HepG2 (cell line): Measurements from ENCODE around the gene VDAC2. TPM values are rescaled to one million over a fixed set of nuclear protein-coding genes. Genes with fewer than 3 reads are reported as not detected.

Source experiments
- ATAC-seq: fragments of 200-7000 bp; cut with Tn5 transposase; 3 replicates; pipeline ENCODE4 v1.9.1; 2020; ENCODE audit warnings: mild to moderate bottlenecking, moderate library complexity
- BruUV-seq: library from RNA; stranded (reverse); fragments of 400-500 nt; replicated peaks from 2 replicates; lab custom pipeline; 2021; lab: Mats Ljungman, UMichigan
- CTCF ChIA-PET: fragments of 300-600 bp; formaldehyde crosslinking; extraction: SDS; loops from one replicate; lab custom pipeline; 2021; ENCODE audit warnings: low total read pairs, inconsistent platforms, low intra/inter-chr PET ratio; lab: Yijun Ruan, JAX
- POLR2A ChIA-PET: fragments of 350-600 bp; sonication (Branson Sonifier 250); formaldehyde crosslinking; loops from one replicate; lab custom pipeline; 2020; ENCODE audit warnings: antibody characterized with exemption, inconsistent platforms; lab: Yijun Ruan, JAX
- DNase-seq: peaks from one replicate; pipeline ENCODE4 v3.0.0-alpha.2; 2015; ENCODE audit warnings: low spot score
- FAIRE-seq: peaks from 3 replicates; lab custom pipeline; 2011; peaks lifted over from hg19 to GRCh38; lab: Jason Lieb, UNC
- H2AFZ ChIP-seq: one replicate; pipeline ENCODE4 v1.6.1; 2011; ENCODE audit warnings: low read length, inconsistent platforms
- H3K27ac ChIP-seq: fragments of 300-600 bp; 3 replicates; pipeline ENCODE4 v1.8.0; 2011; ENCODE audit warnings: mixed run types, mild to moderate bottlenecking, mixed read lengths, low read length, inconsistent platforms; ENCODE audit not compliant: insufficient read depth; ENCODE audit errors: extremely low read length
- H3K27me3 ChIP-seq, 2 experiments: fragments of 200-600 bp in 1 of 2; 2 replicates in 1 of 2; 3 replicates in 1 of 2; pipeline versions ENCODE4 v1.6.0 to v1.8.0; 2011; ENCODE audit warnings: low read length in 2 of 2, mild to moderate bottlenecking in 2 of 2, moderate library complexity in 2 of 2, inconsistent platforms in 1 of 2; ENCODE audit not compliant: insufficient read depth in 2 of 2, control insufficient read depth in 1 of 2
- H3K36me3 ChIP-seq, 2 experiments: fragments of 200-600 bp in 1 of 2; replicated peaks in 1 of 2; 2 replicates in 1 of 2; 3 replicates in 1 of 2; pipeline versions ENCODE4 v1.5.1 to v1.8.0; 2011; ENCODE audit warnings: low read length in 2 of 2, inconsistent platforms in 1 of 2; ENCODE audit not compliant: insufficient read depth in 2 of 2, control insufficient read depth in 1 of 2
- H3K4me1 ChIP-seq: 2 replicates; pipeline ENCODE4 v1.5.1; 2012; ENCODE audit warnings: low read length, inconsistent platforms; ENCODE audit not compliant: insufficient read depth
- H3K4me2 ChIP-seq: 2 replicates; pipeline ENCODE4 v1.6.0; 2011; ENCODE audit warnings: low read depth, low read length, inconsistent platforms
- H3K4me3 ChIP-seq, 3 experiments: fragments of 200-600 bp in 1 of 3; sonication (generic), shearing (Covaris generic) in 1 of 3; replicated peaks in 1 of 3; 2 replicates each; pipeline ENCODE4 v1.5.1; 2011 to 2016; ENCODE audit warnings: low read length in 3 of 3, inconsistent platforms in 2 of 3, low read depth in 2 of 3, mild to moderate bottlenecking in 2 of 3, control low read depth in 1 of 3, mixed read lengths in 1 of 3; ENCODE audit not compliant: insufficient read depth in 1 of 3
- H3K79me2 ChIP-seq: one replicate; pipeline ENCODE4 v1.6.1; 2011; ENCODE audit warnings: low read length, inconsistent platforms; ENCODE audit not compliant: insufficient read depth
- H3K9ac ChIP-seq: 2 replicates; pipeline ENCODE4 v1.6.0; 2011; ENCODE audit warnings: mild to moderate bottlenecking, low read depth, low read length, inconsistent platforms; ENCODE audit not compliant: insufficient read depth
- H3K9me3 ChIP-seq: 2 replicates; pipeline ENCODE4 v1.5.1; 2012; ENCODE audit warnings: mild to moderate bottlenecking, low read length
- H4K20me1 ChIP-seq: 2 replicates; pipeline ENCODE4 v1.6.0; 2011; ENCODE audit warnings: inconsistent platforms, mild to moderate bottlenecking, low read length, moderate library complexity; ENCODE audit not compliant: insufficient read depth
- BRCA1 ChIP-seq: sonication (generic); formaldehyde crosslinking; IDR thresholded peaks from 2 replicates; pipeline ENCODE4 v1.4.0; 2020; ENCODE audit warnings: missing genetic modification reagents
- IRF2 ChIP-seq: IDR thresholded peaks from 2 replicates; pipeline ENCODE4 v1.6.1; 2018; ENCODE audit warnings: missing genetic modification reagents, missing compliant biosample characterization
- TBP ChIP-seq: sonication (generic); formaldehyde crosslinking; IDR thresholded peaks from 2 replicates; pipeline ENCODE4 v1.5.0; 2020; ENCODE audit warnings: missing genetic modification reagents
- ZBTB2 ChIP-seq: sonication (generic); formaldehyde crosslinking; IDR thresholded peaks from 2 replicates; pipeline ENCODE4 v1.8.0; 2022; ENCODE audit warnings: low read depth, missing genetic modification reagents
- ZNF407 ChIP-seq: sonication (generic); formaldehyde crosslinking; IDR thresholded peaks from one replicate; pipeline ENCODE4 v1.5.1; 2020; ENCODE audit warnings: mild to moderate bottlenecking, missing genetic modification reagents; ENCODE audit errors: not compliant biosample characterization
- ZNF770 ChIP-seq: sonication (generic); formaldehyde crosslinking; IDR thresholded peaks from 2 replicates; pipeline ENCODE4 v1.5.0; 2020; ENCODE audit warnings: mild to moderate bottlenecking, missing genetic modification reagents
- ZNF800 ChIP-seq: sonication (generic); formaldehyde crosslinking; IDR thresholded peaks from 2 replicates; pipeline ENCODE4 v1.4.0; 2020; ENCODE audit warnings: missing genetic modification reagents
- ZNF883 ChIP-seq: sonication (generic); formaldehyde crosslinking; IDR thresholded peaks from 2 replicates; pipeline ENCODE4 v1.5.1; 2020; ENCODE audit warnings: mild to moderate bottlenecking, missing genetic modification reagents; ENCODE audit errors: not compliant biosample characterization
- WGBS: methylation state at CpG from one replicate; pipeline ENCODE4 v1.1.6; 2017; ENCODE audit warnings: low lambda C conversion rate; 5-methylcytosine and 5-hydroxymethylcytosine counted together
- in situ Hi-C: cut with HindIII; loops from 2 replicates; pipeline ENCODE4 v1.10.0; 2017; ENCODE audit warnings: low pct_unique_long_range_greater_than_20kb; ENCODE audit not compliant: extremely low pct_ligation_motif_present
- intact Hi-C: fragments of 100-400 bp; cut with micrococcal nuclease; formaldehyde crosslinking; loops from one replicate; pipeline ENCODE4 v1.10.0; 2022; ENCODE audit not compliant: unreplicated experiment
- polyA plus RNA-seq, 8 experiments: library from polyadenylated mRNA; depleted of rRNA in 3 of 8; stranded (reverse) in 7 of 8; unstranded in 1 of 8; fragments of >200 nt; fragmentation: Illumina TruSeq in 4 of 8; extraction: Trizol in 4 of 8; gene quantifications; 2 replicates each; pipeline versions ENCODE4 v1.2.1 to v1.2.3, GENCODE V29; 2011 to 2016; ENCODE audit warnings: low read depth in 4 of 8, missing spikeins in 1 of 8, mixed read lengths in 1 of 8; ENCODE audit not compliant: insufficient read depth in 1 of 8
- total RNA-seq, 5 experiments: library from RNA; depleted of rRNA; stranded (reverse); fragments of >200 nt; fragmentation: Illumina TruSeq; extraction: Trizol; gene quantifications; 2 replicates each; pipeline ENCODE4 v1.2.3, GENCODE V29; 2016; ENCODE audit warnings: low read depth in 1 of 5

The VDAC2 gene
- total and polyA plus RNA-seq, 2 of the 13 experiments (the other 11 are each of a cell fraction or from before 2014, with no cell fraction given), result 67.9 to 222 TPM

GRCh38 chr10:75209086-75209920 lies 1.3 kb upstream of the VDAC2 start:
- ChIA-PET CTCF (no interaction called here), POLR2A (interaction anchor here (0.6 to 4.8 kb wide), 11 partner anchors 11 to 931 kb away, joined by 3 to 55 read pairs (median 10); partner anchors contain the start of gene SAMD8)
- peak overlapping the region; percentile 91 for H3K27ac ChIP-seq
- H2AFZ ChIP-seq, result no peak overlapping the region
- no peak for ATAC-seq
- in situ Hi-C loops (no loop called here), intact Hi-C loops (no loop called here)
- H3K4me1 ChIP-seq, result peaks cover 59% of the 10 kb centered on the region
- H3K36me3 ChIP-seq, result peaks cover 0 to 18% of the 10 kb centered on the region in 2 experiments; a peak in 4 of 5 replicates
- peak overlapping the region; percentile 80 to 91 (median 90); a peak in 5 of 6 replicates for H3K4me3 ChIP-seq
- peak overlapping the region; percentile 96 for H3K9ac ChIP-seq
- H4K20me1 ChIP-seq, result peaks cover 8% of the 10 kb centered on the region
- peak overlapping the region; percentile 88 for H3K4me2 ChIP-seq
- no peak for DNase-seq
- no peaks in the 10 kb centered on the region; a peak in 1 of 5 replicates for H3K27me3 ChIP-seq
- no peaks in the 10 kb centered on the region for H3K9me3 ChIP-seq
- FAIRE-seq, result no peak
- H3K79me2 ChIP-seq, result peaks cover 34% of the 10 kb centered on the region
- WGBS, result 91% methylated on average over 16 of the region's 16 CpGs
- no TSS peak for BruUV-seq
- TF ChIP-seq ZNF883 (CRISPR knock-in tag), result no peak
- TF ChIP-seq ZNF800 (CRISPR knock-in tag), result no peak
- no peak for TF ChIP-seq ZBTB2 (CRISPR knock-in tag)
- no peak for TF ChIP-seq TBP (CRISPR knock-in tag)
- no peak for TF ChIP-seq IRF2 (CRISPR knock-in tag)
- TF ChIP-seq ZNF770 (CRISPR knock-in tag), result peak; percentile 76
- TF ChIP-seq ZNF407, result peak; percentile 1
- TF ChIP-seq BRCA1 (CRISPR knock-in tag), result no peak
